K562 (cell line): ENCODE results near the gene MPHOSPH6. TPM values are rescaled to one million over a fixed set of nuclear protein-coding genes. Genes with fewer than 3 reads are reported as not detected.

Experiments used
- ARID4B ChIP-seq: sonication (generic); formaldehyde crosslinking; IDR thresholded peaks from 2 replicates; pipeline ENCODE4 v1.8.0; 2022; ENCODE audit warnings: mild to moderate bottlenecking, missing genetic modification reagents
- CEBPG ChIP-seq, 3 experiments: fragments of 200-800 bp in 1 of 3; sonication (Bioruptor generic) in 1 of 3; sonication (generic) in 1 of 3; formaldehyde crosslinking in 1 of 3; IDR thresholded peaks in 2 of 3; conservative IDR thresholded peaks in 1 of 3; 2 replicates each; pipeline versions ENCODE4 v1.6.1 to v1.8.0; 2016 to 2022; ENCODE audit warnings: missing compliant biosample characterization in 2 of 3, missing genetic modification characterization in 2 of 3, mild to moderate bottlenecking in 1 of 3, missing genetic modification reagents in 1 of 3
- JUN ChIP-seq, 2 experiments: sonication (generic) in 1 of 2; formaldehyde crosslinking in 1 of 2; IDR thresholded peaks; 2 replicates each; pipeline versions ENCODE4 v1.6.1 to v1.8.0; 2012 to 2022; ENCODE audit warnings: borderline replicate concordance in 2 of 2, mild to moderate bottlenecking in 2 of 2, improper control_type of control experiment in 1 of 2, low read depth in 1 of 2, low read length in 1 of 2, missing genetic modification reagents in 1 of 2
- LARP7 ChIP-seq: fragments of 450-650 bp; IDR thresholded peaks from 2 replicates; pipeline ENCODE4 v1.6.1; 2016
- NFRKB ChIP-seq: fragments of 450-650 bp; IDR thresholded peaks from 2 replicates; pipeline ENCODE4 v1.6.1; 2016; ENCODE audit warnings: low read depth
- PATZ1 ChIP-seq: fragments of 250-450 bp; sonication (Bioruptor Pico); IDR thresholded peaks from 2 replicates; pipeline ENCODE4 v1.5.0; 2020; ENCODE audit warnings: mild to moderate bottlenecking, borderline replicate concordance
- PBX2 ChIP-seq, 2 experiments: IDR thresholded peaks in 1 of 2; conservative IDR thresholded peaks in 1 of 2; 2 replicates each; pipeline ENCODE4 v1.6.1; 2016; ENCODE audit warnings: low read depth in 2 of 2, mild to moderate bottlenecking in 1 of 2, missing compliant biosample characterization in 1 of 2, missing genetic modification characterization in 1 of 2, moderate library complexity in 1 of 2
- SMARCA5 ChIP-seq: fragments of 450-650 bp; IDR thresholded peaks from 2 replicates; pipeline ENCODE4 v1.6.1; 2016
- SNRNP70 ChIP-seq: fragments of 200-400 bp; formaldehyde crosslinking; optimal IDR thresholded peaks from 2 replicates; pipeline ENCODE3; 2017; ENCODE audit warnings: low read depth, low read length
- SP1 ChIP-seq: sonication (generic); formaldehyde crosslinking; IDR thresholded peaks from 2 replicates; pipeline ENCODE4 v1.8.1; 2022; ENCODE audit warnings: mild to moderate bottlenecking, missing genetic modification reagents
- ZNF507 ChIP-seq: conservative IDR thresholded peaks from 2 replicates; pipeline ENCODE4 v1.6.1; 2017; ENCODE audit warnings: missing genetic modification characterization, missing compliant biosample characterization
- ZNF512 ChIP-seq: IDR thresholded peaks from 2 replicates; pipeline ENCODE4 v1.6.1; 2016; ENCODE audit warnings: missing genetic modification characterization, missing compliant biosample characterization
- ZNF586 ChIP-seq: fragments of 450-650 bp; formaldehyde crosslinking; conservative IDR thresholded peaks from 2 replicates; pipeline ENCODE4 v1.4.0; 2020; ENCODE audit warnings: mild to moderate bottlenecking, moderate library complexity
- polyA plus RNA-seq, 8 experiments: library from polyadenylated mRNA; depleted of rRNA in 4 of 8; stranded (reverse) in 5 of 8; unstranded in 3 of 8; fragments of >200 nt; fragmentation: Nextera tagmentation in 2 of 8; fragmentation: Illumina TruSeq in 1 of 8; extraction: Ambion mirVana in 2 of 8; extraction: Trizol in 1 of 8; gene quantifications; 2 replicates each; pipeline versions ENCODE4 v1.2.1 to v1.2.3, GENCODE V29; 2011 to 2014; ENCODE audit warnings: inconsistent platforms in 1 of 8, missing spikeins in 1 of 8
- total RNA-seq, 7 experiments: library from RNA; depleted of rRNA in 6 of 7; stranded (reverse); fragments of >200 nt in 6 of 7; fragmentation: Illumina TruSeq in 2 of 7; extraction: Trizol in 2 of 7; gene quantifications; 2 replicates each; pipeline versions ENCODE4 v1.2.1 to v1.2.3, GENCODE V29; 2011 to 2021; ENCODE audit warnings: low replicate concordance in 1 of 7

Gene MPHOSPH6
- total and polyA plus RNA-seq, 9 of the 15 experiments (the other 6 are each of a cell fraction or from before 2014, with no cell fraction given), result 37.0 to 153 (median 76.7) TPM

DNA sequence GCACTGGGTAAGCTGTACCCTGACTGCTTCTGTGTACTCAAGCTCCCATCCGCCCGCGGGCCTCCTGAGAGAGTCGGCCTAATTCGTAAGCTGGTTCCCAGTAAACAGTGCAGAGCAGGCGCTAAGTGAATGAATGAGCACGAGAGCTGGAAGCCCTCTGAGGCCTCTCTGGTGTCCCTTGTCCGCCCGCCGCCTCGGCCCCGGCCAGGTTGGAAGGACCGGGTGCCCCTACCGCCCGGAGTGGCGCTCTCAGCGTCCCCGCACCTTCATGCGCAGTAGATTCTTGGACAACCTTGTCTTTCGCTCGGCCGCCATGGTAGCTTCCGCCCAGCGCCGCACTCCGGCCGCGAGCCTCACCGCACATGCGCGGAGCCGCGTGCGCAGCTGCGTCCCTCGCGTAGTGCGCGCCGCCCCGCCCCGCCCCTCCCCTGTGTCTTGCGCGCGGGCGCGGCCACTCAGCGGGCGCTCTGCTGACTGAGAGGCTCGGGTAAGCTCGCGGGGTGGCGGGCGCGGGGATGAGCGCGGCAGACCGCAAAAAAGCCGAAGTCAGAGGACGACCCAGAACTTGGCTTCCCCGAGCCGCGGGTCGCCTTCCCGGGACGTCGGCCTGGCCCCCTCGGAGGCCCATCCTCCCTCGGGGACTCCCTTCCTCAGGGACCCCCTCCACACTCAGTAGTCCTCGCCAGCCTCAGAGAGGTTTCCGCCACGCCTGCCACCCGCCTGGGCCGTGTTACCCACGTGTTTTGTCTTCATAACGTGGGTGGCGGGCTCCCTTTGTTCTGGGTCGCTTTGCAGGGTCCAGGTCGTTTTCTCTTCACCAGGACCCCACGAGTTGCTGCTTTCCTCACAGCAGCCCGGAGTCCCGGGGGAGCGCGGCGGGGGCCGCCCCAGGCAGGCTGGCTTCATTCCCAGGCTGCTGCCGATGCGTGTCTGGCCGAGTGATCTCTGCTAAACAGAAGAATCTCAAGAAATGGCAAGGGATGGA, at the start of gene MPHOSPH6 (continued):
- TF ChIP-seq ARID4B (CRISPR knock-in tag), result 0 out of 2 replicates have a peak, but pooled peaks have one; percentile 42
- no peak for TF ChIP-seq JUN (IDR thresholded peaks at IDR 0.05; ENCODE audit: borderline replicate concordance, low read depth, low read length)
- TF ChIP-seq JUN (CRISPR knock-in tag; IDR thresholded peaks at IDR 0.05; ENCODE audit: borderline replicate concordance), result no peak
- TF ChIP-seq SMARCA5, result no peak
- no peak for TF ChIP-seq ZNF512
- TF ChIP-seq PBX2 (CRISPR knock-in tag; IDR thresholded peaks at IDR 0.05; ENCODE audit: low read depth), result no peak
- no peak for TF ChIP-seq PBX2 (tag; conservative IDR thresholded peaks at IDR 0.05; ENCODE audit: low read depth)
- no peak for TF ChIP-seq ZNF586
- TF ChIP-seq CEBPG (CRISPR knock-in tag; IDR thresholded peaks at IDR 0.05), result peak; percentile 6; the same call in 1 of the 2 replicates
- TF ChIP-seq CEBPG (tag; conservative IDR thresholded peaks at IDR 0.05 in 1 of 2, IDR thresholded peaks at IDR 0.05 in 1 of 2), result no peak
- TF ChIP-seq SP1 (CRISPR knock-in tag), result peak; percentile 52
- no peak for TF ChIP-seq NFRKB
- no peak for TF ChIP-seq LARP7
- TF ChIP-seq SNRNP70, result no peak
- no peak for TF ChIP-seq ZNF507 (tag)
- no peak for TF ChIP-seq PATZ1 (CRISPR knock-in tag)
